K562 (cell line): ENCODE data around the gene CUL9. TPM values are rescaled to one million over a fixed set of nuclear protein-coding genes. Genes with fewer than 3 reads are reported as not detected.

Experiments
- CREB1 ChIP-seq, 2 experiments: sonication (generic) in 1 of 2; formaldehyde crosslinking in 1 of 2; IDR thresholded peaks; 2 replicates each; pipeline versions ENCODE4 v1.6.1 to v1.8.0; 2012 to 2022; ENCODE audit warnings: inconsistent platforms in 1 of 2, mild to moderate bottlenecking in 1 of 2, missing genetic modification reagents in 1 of 2, moderate library complexity in 1 of 2
- KDM1A ChIP-seq, 2 experiments: fragments of 450-650 bp; IDR thresholded peaks; 2 replicates each; pipeline ENCODE4 v1.6.1; 2016; ENCODE audit warnings: mild to moderate bottlenecking in 2 of 2
- MCM5 ChIP-seq: fragments of 450-650 bp; IDR thresholded peaks from 2 replicates; pipeline ENCODE4 v1.6.1; 2016; ENCODE audit warnings: low read depth
- NRF1 ChIP-seq, 2 experiments: fragments of 450-650 bp; IDR thresholded peaks in 1 of 2; conservative IDR thresholded peaks in 1 of 2; 2 replicates each; pipeline ENCODE4 v1.6.1; 2014; ENCODE audit warnings: mild to moderate bottlenecking in 2 of 2
- POLR2AphosphoS2 ChIP-seq: IDR thresholded peaks from 2 replicates; pipeline ENCODE4 v1.6.1; 2012; ENCODE audit warnings: low read length, improper control_type of control experiment
- RERE ChIP-seq: sonication (generic); formaldehyde crosslinking; IDR thresholded peaks from 2 replicates; pipeline ENCODE4 v1.8.0; 2023; ENCODE audit warnings: missing genetic modification reagents, mild to moderate bottlenecking, borderline replicate concordance
- SAP30 ChIP-seq: fragments of 200-600 bp; sonication (generic); IDR thresholded peaks from 2 replicates; pipeline ENCODE4 v1.6.1; 2012; ENCODE audit warnings: borderline replicate concordance, low read depth, mild to moderate bottlenecking, moderate library complexity, low read length, control low read depth, inconsistent platforms; ENCODE audit not compliant: insufficient read depth, poor library complexity, severe bottlenecking
- TRIM25 ChIP-seq: fragments of 450-650 bp; IDR thresholded peaks from 2 replicates; pipeline ENCODE4 v1.7.0; 2016; ENCODE audit warnings: borderline replicate concordance
- YY1 ChIP-seq, 3 experiments: IDR thresholded peaks; 2 replicates each; pipeline ENCODE4 v1.6.1; 2011; ENCODE audit warnings: low read length in 2 of 3, mild to moderate bottlenecking in 2 of 3, moderate library complexity in 2 of 3, borderline replicate concordance in 1 of 3, control low read depth in 1 of 3, low read depth in 1 of 3; ENCODE audit not compliant: insufficient read depth in 3 of 3, insufficient replicate concordance in 2 of 3, control insufficient read depth in 1 of 3, insufficient read length in 1 of 3; ENCODE audit errors: extremely low read depth in 1 of 3
- ZC3H11A ChIP-seq: IDR thresholded peaks from 2 replicates; pipeline ENCODE4 v1.6.1; 2012; ENCODE audit warnings: low read depth, low read length, improper control_type of control experiment
- polyA plus RNA-seq, 8 experiments: library from polyadenylated mRNA; depleted of rRNA in 4 of 8; stranded (reverse) in 5 of 8; unstranded in 3 of 8; fragments of >200 nt; fragmentation: Nextera tagmentation in 2 of 8; fragmentation: Illumina TruSeq in 1 of 8; extraction: Ambion mirVana in 2 of 8; extraction: Trizol in 1 of 8; gene quantifications; 2 replicates each; pipeline versions ENCODE4 v1.2.1 to v1.2.3, GENCODE V29; 2011 to 2014; ENCODE audit warnings: inconsistent platforms in 1 of 8, missing spikeins in 1 of 8
- total RNA-seq, 7 experiments: library from RNA; depleted of rRNA in 6 of 7; stranded (reverse); fragments of >200 nt in 6 of 7; fragmentation: Illumina TruSeq in 2 of 7; extraction: Trizol in 2 of 7; gene quantifications; 2 replicates each; pipeline versions ENCODE4 v1.2.1 to v1.2.3, GENCODE V29; 2011 to 2021; ENCODE audit warnings: low replicate concordance in 1 of 7
- TF ChIP-seq, protein P1 (sequence below): sonication (generic); formaldehyde crosslinking; IDR thresholded peaks from 2 replicates; pipeline ENCODE4 v1.8.0; 2022; ENCODE audit warnings: mild to moderate bottlenecking, missing genetic modification reagents, borderline replicate concordance
- TF ChIP-seq, protein P2 (sequence below): fragments of 450-650 bp; conservative IDR thresholded peaks from 2 replicates; pipeline ENCODE4 v1.6.1; 2016; ENCODE audit warnings: missing genetic modification characterization, low read depth, mild to moderate bottlenecking, control low read depth, missing compliant biosample characterization

The CUL9 gene
- total and polyA plus RNA-seq, 9 of the 15 experiments (the other 6 are each of a cell fraction or from before 2014, with no cell fraction given) = 0.50 to 20.7 (median 6.6) TPM

GRCh38 chr6:43181942-43182860 lies at the start of gene CUL9 (continued):
- TF ChIP-seq, protein P1, sequence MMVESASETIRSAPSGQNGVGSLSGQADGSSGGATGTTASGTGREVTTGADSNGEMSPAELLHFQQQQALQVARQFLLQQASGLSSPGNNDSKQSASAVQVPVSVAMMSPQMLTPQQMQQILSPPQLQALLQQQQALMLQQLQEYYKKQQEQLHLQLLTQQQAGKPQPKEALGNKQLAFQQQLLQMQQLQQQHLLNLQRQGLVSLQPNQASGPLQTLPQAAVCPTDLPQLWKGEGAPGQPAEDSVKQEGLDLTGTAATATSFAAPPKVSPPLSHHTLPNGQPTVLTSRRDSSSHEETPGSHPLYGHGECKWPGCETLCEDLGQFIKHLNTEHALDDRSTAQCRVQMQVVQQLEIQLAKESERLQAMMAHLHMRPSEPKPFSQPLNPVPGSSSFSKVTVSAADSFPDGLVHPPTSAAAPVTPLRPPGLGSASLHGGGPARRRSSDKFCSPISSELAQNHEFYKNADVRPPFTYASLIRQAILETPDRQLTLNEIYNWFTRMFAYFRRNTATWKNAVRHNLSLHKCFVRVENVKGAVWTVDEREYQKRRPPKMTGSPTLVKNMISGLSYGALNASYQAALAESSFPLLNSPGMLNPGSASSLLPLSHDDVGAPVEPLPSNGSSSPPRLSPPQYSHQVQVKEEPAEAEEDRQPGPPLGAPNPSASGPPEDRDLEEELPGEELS (CRISPR knock-in tag) = peak; percentile 96
- TF ChIP-seq, protein P2, sequence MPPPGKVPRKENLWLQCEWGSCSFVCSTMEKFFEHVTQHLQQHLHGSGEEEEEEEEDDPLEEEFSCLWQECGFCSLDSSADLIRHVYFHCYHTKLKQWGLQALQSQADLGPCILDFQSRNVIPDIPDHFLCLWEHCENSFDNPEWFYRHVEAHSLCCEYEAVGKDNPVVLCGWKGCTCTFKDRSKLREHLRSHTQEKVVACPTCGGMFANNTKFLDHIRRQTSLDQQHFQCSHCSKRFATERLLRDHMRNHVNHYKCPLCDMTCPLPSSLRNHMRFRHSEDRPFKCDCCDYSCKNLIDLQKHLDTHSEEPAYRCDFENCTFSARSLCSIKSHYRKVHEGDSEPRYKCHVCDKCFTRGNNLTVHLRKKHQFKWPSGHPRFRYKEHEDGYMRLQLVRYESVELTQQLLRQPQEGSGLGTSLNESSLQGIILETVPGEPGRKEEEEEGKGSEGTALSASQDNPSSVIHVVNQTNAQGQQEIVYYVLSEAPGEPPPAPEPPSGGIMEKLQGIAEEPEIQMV (tag) = peak; percentile 73; the same call in 1 of the 2 replicates
- TF ChIP-seq POLR2AphosphoS2 (peak; percentile 91), TRIM25 (peak; percentile 30; the same call in 1 of the 2 replicates), MCM5 (no peak), CREB1 (IDR thresholded peaks at IDR 0.05) (peak; percentile 65; the same call in 1 of the 2 replicates), CREB1 (CRISPR knock-in tag; IDR thresholded peaks at IDR 0.05) (peak; percentile 82; the same call in 1 of the 2 replicates), RERE (CRISPR knock-in tag) (peak; percentile 95; the same call in 1 of the 2 replicates), YY1 (IDR thresholded peaks at IDR 0.05; ENCODE audit: borderline replicate concordance in 1 of 3, control insufficient read depth in 1 of 3, extremely low read depth in 1 of 3, insufficient read depth in 3 of 3, insufficient read length in 1 of 3, insufficient replicate concordance in 2 of 3, low read depth in 1 of 3, low read length in 2 of 3) (peak in 2 of 3 experiments; percentile 68 to 70), SAP30 (peak; percentile 58), ZC3H11A (0 out of 2 replicates have a peak, but pooled peaks have one; percentile 47), NRF1 (conservative IDR thresholded peaks at IDR 0.05 in 1 of 2, IDR thresholded peaks at IDR 0.05 in 1 of 2) (peak; percentile 90 to 93), KDM1A (IDR thresholded peaks at IDR 0.05) (peak in 1 of 2 experiments; percentile 40; a peak in 3 of 4 replicates)
